H1 (cell line): ENCODE data around the gene TBL2. TPM values are rescaled to one million over a fixed set of nuclear protein-coding genes. Genes with fewer than 3 reads are reported as not detected.

Source experiments
- CTCF ChIA-PET: fragments of 300-600 bp; sonication (Branson Sonifier 250); formaldehyde crosslinking; loops from one replicate; lab custom pipeline; 2021; ENCODE audit not compliant: partially characterized antibody; lab: Charles Lee
- POLR2A ChIA-PET: fragments of 300-600 bp; sonication (Branson Sonifier 250); formaldehyde crosslinking; loops from one replicate; lab custom pipeline; 2021; ENCODE audit warnings: inconsistent platforms; ENCODE audit not compliant: partially characterized antibody; lab: Charles Lee
- DNase-seq, 2 experiments: peaks; one replicate each; pipeline versions ENCODE4 v3.0.0 to v3.0.0-alpha.2; 2010 to 2022; ENCODE audit warnings: low spot score in 2 of 2, low read depth in 1 of 2, mixed read lengths in 1 of 2
- FAIRE-seq: peaks from 2 replicates; lab custom pipeline; 2011; peaks lifted over from hg19 to GRCh38; lab: Jason Lieb, UNC
- H2AFZ ChIP-seq: 2 replicates; pipeline ENCODE4 v1.8.1; 2012; ENCODE audit warnings: low read length, inconsistent platforms
- H2AK5ac ChIP-seq: 2 replicates; pipeline ENCODE4 v1.6.1; 2013; ENCODE audit warnings: low read depth, low read length
- H2BK120ac ChIP-seq: replicated peaks from 2 replicates; pipeline ENCODE3; 2013; ENCODE audit warnings: low read depth, low read length, inconsistent platforms
- H2BK12ac ChIP-seq: 2 replicates; pipeline ENCODE4 v1.6.1; 2013; ENCODE audit warnings: low read depth, low read length
- H2BK15ac ChIP-seq: 2 replicates; pipeline ENCODE4 v1.6.1; 2013; ENCODE audit warnings: low read length
- H2BK20ac ChIP-seq: 2 replicates; pipeline ENCODE4 v1.6.1; 2013; ENCODE audit warnings: low read length
- H2BK5ac ChIP-seq: 2 replicates; pipeline ENCODE4 v1.6.1; 2013; ENCODE audit warnings: low read depth, low read length
- H3K14ac ChIP-seq: 2 replicates; pipeline ENCODE4 v1.6.1; 2013; ENCODE audit warnings: inconsistent platforms; ENCODE audit not compliant: insufficient read length
- H3K18ac ChIP-seq: 2 replicates; pipeline ENCODE4 v1.6.1; 2013; ENCODE audit warnings: low read length; ENCODE audit errors: extremely low read depth
- H3K23ac ChIP-seq: 2 replicates; pipeline ENCODE4 v1.6.1; 2013; ENCODE audit warnings: inconsistent platforms; ENCODE audit not compliant: insufficient read length
- H3K23me2 ChIP-seq: 2 replicates; pipeline ENCODE4 v1.6.1; 2013; ENCODE audit warnings: low read depth, low read length
- H3K27ac ChIP-seq: 2 replicates; pipeline ENCODE4 v1.6.1; 2011; ENCODE audit warnings: low read depth, low read length, inconsistent platforms
- H3K27me3 ChIP-seq, 4 experiments: replicated peaks in 1 of 4; 1 replicate in 1 of 4; 2 replicates in 3 of 4; pipeline versions ENCODE4 v1.6.1 to v1.8.1; 2011 to 2013; ENCODE audit warnings: low read length in 3 of 4, mild to moderate bottlenecking in 3 of 4, inconsistent platforms in 2 of 4, mixed read lengths in 2 of 4, moderate library complexity in 1 of 4; ENCODE audit not compliant: control insufficient read depth in 3 of 4, insufficient read depth in 3 of 4; ENCODE audit errors: extremely low read depth in 1 of 4
- H3K36me3 ChIP-seq, 4 experiments: 2 replicates each; pipeline versions ENCODE4 v1.6.1 to v1.8.1; 2011 to 2013; ENCODE audit warnings: mild to moderate bottlenecking in 4 of 4, low read length in 3 of 4, moderate library complexity in 2 of 4, control low read depth in 1 of 4, inconsistent platforms in 1 of 4; ENCODE audit not compliant: insufficient read depth in 4 of 4, control insufficient read depth in 2 of 4
- H3K4ac ChIP-seq: replicated peaks from 2 replicates; pipeline ENCODE3; 2013; ENCODE audit warnings: low read length, low read depth, mixed read lengths, inconsistent platforms; ENCODE audit not compliant: insufficient read length
- H3K4me1 ChIP-seq, 4 experiments: replicated peaks in 1 of 4; 1 replicate in 1 of 4; 2 replicates in 3 of 4; pipeline versions ENCODE4 v1.6.1 to v1.8.1; 2011 to 2013; ENCODE audit warnings: low read length in 3 of 4, inconsistent platforms in 2 of 4, mixed read lengths in 1 of 4; ENCODE audit not compliant: insufficient read depth in 4 of 4, control insufficient read depth in 3 of 4
- H3K4me2 ChIP-seq, 2 experiments: 2 replicates each; pipeline versions ENCODE4 v1.6.1 to v1.8.1; 2011 to 2013; ENCODE audit warnings: low read depth in 2 of 2, low read length in 2 of 2, control low read depth in 1 of 2, inconsistent platforms in 1 of 2, mild to moderate bottlenecking in 1 of 2; ENCODE audit not compliant: insufficient read depth in 1 of 2
- H3K4me3 ChIP-seq, 4 experiments: fragments of 200-600, 300-600 bp in 1 of 4; sonication (generic), shearing (Covaris generic), sonication (Bioruptor Twin) in 1 of 4; 2 replicates each; pipeline versions ENCODE4 v1.5.1 to v1.8.1; 2011 to 2016; ENCODE audit warnings: low read length in 4 of 4, low read depth in 3 of 4, control low read depth in 2 of 4, inconsistent platforms in 2 of 4, mild to moderate bottlenecking in 2 of 4, mixed read lengths in 1 of 4, moderate library complexity in 1 of 4; ENCODE audit not compliant: insufficient read depth in 2 of 4; ENCODE audit errors: extremely low read depth in 1 of 4
- H3K56ac ChIP-seq: replicated peaks from 2 replicates; pipeline ENCODE3; 2013; ENCODE audit warnings: low read depth, mild to moderate bottlenecking, mixed read lengths, low read length, inconsistent platforms; ENCODE audit not compliant: insufficient read length
- H3K79me1 ChIP-seq: 2 replicates; pipeline ENCODE4 v1.6.1; 2013; ENCODE audit warnings: low read depth, low read length, control low read depth
- H3K79me2 ChIP-seq, 2 experiments: 2 replicates each; pipeline versions ENCODE4 v1.6.1 to v1.8.1; 2012 to 2013; ENCODE audit warnings: low read length in 2 of 2, mild to moderate bottlenecking in 2 of 2, inconsistent platforms in 1 of 2; ENCODE audit not compliant: insufficient read depth in 2 of 2, control insufficient read depth in 1 of 2
- H3K9ac ChIP-seq, 4 experiments: replicated peaks in 1 of 4; 1 replicate in 1 of 4; 2 replicates in 3 of 4; pipeline versions ENCODE4 v1.6.1 to v1.8.1; 2011 to 2013; ENCODE audit warnings: low read depth in 3 of 4, low read length in 3 of 4, control low read depth in 2 of 4, mild to moderate bottlenecking in 2 of 4, moderate library complexity in 2 of 4, inconsistent platforms in 1 of 4; ENCODE audit errors: extremely low read depth in 1 of 4
- H3K9me3 ChIP-seq, 2 experiments: 2 replicates each; pipeline versions ENCODE4 v1.6.1 to v1.8.1; 2012 to 2013; ENCODE audit warnings: mild to moderate bottlenecking in 2 of 2, moderate library complexity in 2 of 2, control low read depth in 1 of 2, inconsistent platforms in 1 of 2, low read depth in 1 of 2, low read length in 1 of 2, mixed read lengths in 1 of 2; ENCODE audit not compliant: insufficient read depth in 2 of 2
- H4K20me1 ChIP-seq, 2 experiments: replicated peaks in 1 of 2; 2 replicates each; pipeline versions ENCODE3 to v1.8.1; 2011 to 2013; ENCODE audit warnings: inconsistent platforms in 2 of 2, low read length in 2 of 2, mild to moderate bottlenecking in 1 of 2; ENCODE audit not compliant: insufficient read depth in 2 of 2, control insufficient read depth in 1 of 2
- H4K5ac ChIP-seq: 2 replicates; pipeline ENCODE4 v1.6.1; 2013; ENCODE audit warnings: low read length, low read depth, mixed read lengths, inconsistent platforms; ENCODE audit not compliant: insufficient read length
- H4K8ac ChIP-seq: 2 replicates; pipeline ENCODE4 v1.8.0; 2013; ENCODE audit warnings: mild to moderate bottlenecking, moderate library complexity, low read length, inconsistent platforms; ENCODE audit not compliant: insufficient read depth; ENCODE audit errors: extremely low read depth
- H4K91ac ChIP-seq: replicated peaks from 2 replicates; pipeline ENCODE3; 2013; ENCODE audit warnings: low read length, mixed read lengths, inconsistent platforms; ENCODE audit not compliant: insufficient read length
- ATF3 ChIP-seq: IDR thresholded peaks from 2 replicates; pipeline ENCODE4 v1.6.1; 2011; ENCODE audit warnings: low read depth, mild to moderate bottlenecking, low read length; ENCODE audit not compliant: insufficient read depth
- BACH1 ChIP-seq: IDR thresholded peaks from 2 replicates; pipeline ENCODE4 v1.6.1; 2012; ENCODE audit warnings: low read length, improper control_type of control experiment
- CHD1 ChIP-seq: IDR thresholded peaks from 2 replicates; pipeline ENCODE4 v1.6.1; 2012; ENCODE audit warnings: low read depth, low read length, improper control_type of control experiment
- JUN ChIP-seq: IDR thresholded peaks from 2 replicates; pipeline ENCODE4 v1.6.1; 2011; ENCODE audit warnings: low read depth, mild to moderate bottlenecking, improper control_type of control experiment, low read length
- KDM4A ChIP-seq: IDR thresholded peaks from one replicate; pipeline ENCODE4 v1.7.1; 2012; ENCODE audit warnings: low read depth, mild to moderate bottlenecking, moderate library complexity, low read length, inconsistent platforms; ENCODE audit not compliant: severe bottlenecking
- RXRA ChIP-seq: IDR thresholded peaks from 2 replicates; pipeline ENCODE4 v1.6.1; 2011; ENCODE audit warnings: low read depth, mild to moderate bottlenecking, low read length, moderate library complexity; ENCODE audit not compliant: insufficient read depth
- SAP30 ChIP-seq: fragments of 300-600 bp; sonication (generic); IDR thresholded peaks from 2 replicates; pipeline ENCODE4 v1.7.1; 2012; ENCODE audit warnings: low read length, moderate library complexity, mild to moderate bottlenecking, inconsistent platforms; ENCODE audit not compliant: insufficient read depth, insufficient replicate concordance
- SP2 ChIP-seq: IDR thresholded peaks from 2 replicates; pipeline ENCODE4 v1.6.1; 2012; ENCODE audit warnings: mild to moderate bottlenecking, low read length, inconsistent platforms
- TAF1 ChIP-seq: IDR thresholded peaks from 2 replicates; pipeline ENCODE4 v1.6.1; 2011; ENCODE audit warnings: mild to moderate bottlenecking, low read depth, low read length
- TAF7 ChIP-seq: optimal IDR thresholded peaks from 2 replicates; pipeline ENCODE3; 2011; ENCODE audit warnings: low read depth, mild to moderate bottlenecking, inconsistent platforms, low read length, moderate library complexity, borderline replicate concordance
- WGBS, 2 experiments: shearing (Covaris generic) in 1 of 2; methylation state at CpG; one replicate each; pipeline versions ENCODE4 v1.1.6 to v1.1.7; 2013 to 2015; ENCODE audit warnings: low lambda C conversion rate in 2 of 2, mixed read lengths in 2 of 2, inconsistent platforms in 1 of 2, low coverage in 1 of 2, missing lambda C conversion rate in 1 of 2; ENCODE audit not compliant: insufficient replicate concordance in 2 of 2, insufficient coverage in 1 of 2, insufficient read length in 1 of 2; ENCODE audit errors: extremely low coverage in 1 of 2, missing lambda C conversion rate in 1 of 2; 5-methylcytosine and 5-hydroxymethylcytosine counted together
- polyA plus RNA-seq, 7 experiments: library from polyadenylated mRNA; depleted of rRNA in 3 of 7; stranded (reverse) in 5 of 7; unstranded in 2 of 7; fragments of >200 nt in 5 of 7; fragments of 200-250 nt in 2 of 7; gene quantifications; 1 replicate in 5 of 7; 2 replicates in 1 of 7; 4 replicates in 1 of 7; pipeline versions ENCODE4 v1.2.1 to v1.2.3, GENCODE V29; 2011 to 2013; ENCODE audit warnings: missing spikeins in 2 of 7, mixed read lengths in 2 of 7
- total RNA-seq: library from RNA; stranded (reverse); fragmentation: NEBNext Ultra II Directional; extraction: Animal tissue kit (Norgen Biotek cat#: 25700); gene quantifications from 2 replicates; pipeline ENCODE4 v1.2.1, GENCODE V29; 2021
- TF ChIP-seq, protein P1 (sequence below): IDR thresholded peaks from 2 replicates; pipeline ENCODE4 v1.6.1; 2011; ENCODE audit warnings: low read length, improper control_type of control experiment

Gene TBL2
- total and polyA plus RNA-seq, 2 of the 8 experiments (the other 6 are each of a cell fraction or from before 2014, with no cell fraction given), result 25.8 to 29.7 TPM

DNA sequence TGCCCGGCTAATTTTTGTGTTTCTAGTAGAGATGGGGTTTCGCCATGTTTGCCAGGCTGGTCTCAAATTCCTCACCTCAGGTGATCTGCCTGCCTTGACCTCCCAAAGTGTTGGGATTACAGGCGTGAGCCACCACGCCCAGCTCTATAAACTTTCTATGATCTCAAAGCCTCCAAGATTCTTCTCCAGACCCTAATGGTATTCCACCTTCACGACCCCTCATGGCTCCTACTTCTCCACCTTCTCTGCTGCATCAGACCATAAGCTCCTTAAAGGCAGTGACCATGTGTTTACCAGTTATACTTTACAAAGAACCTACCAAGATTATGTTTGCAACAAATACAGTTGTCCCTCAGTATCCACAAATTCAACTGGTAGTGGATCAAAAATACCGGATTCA, 46.2 kb downstream of the TBL2 start:
- Histone ChIP-seq H3K27me3 (no peaks in the 10 kb centered on the region), H2BK20ac (no peak overlapping the region), H4K91ac (no peak overlapping the region), H3K4me1 (no peaks in the 10 kb centered on the region), H3K23ac (no peak overlapping the region), H3K23me2 (no peaks in the 10 kb centered on the region), H3K79me2 (no peaks in the 10 kb centered on the region), H4K20me1 (no peaks in the 10 kb centered on the region), H3K9me3 (no peaks in the 10 kb centered on the region), H2AK5ac (no peak overlapping the region), H2BK5ac (no peak overlapping the region), H3K4me2 (no peak overlapping the region), H3K9ac (no peak overlapping the region), H4K8ac (no peak overlapping the region), H2AFZ (no peak overlapping the region), H2BK120ac (no peak overlapping the region), H3K56ac (no peak overlapping the region), H3K4ac (no peak overlapping the region), H3K27ac (no peak overlapping the region), H3K14ac (no peak overlapping the region), H4K5ac (no peak overlapping the region), H3K79me1 (no peaks in the 10 kb centered on the region), H3K36me3 (peaks cover 3 to 12% (median 6%) of the 10 kb centered on the region in 4 experiments; a peak in 4 of 8 replicates), H2BK15ac (no peak overlapping the region), H3K4me3 (no peak overlapping the region), H2BK12ac (no peak overlapping the region), H3K18ac (no peak overlapping the region)
- ChIA-PET CTCF (no interaction called here), POLR2A (interaction anchor here (0.8 to 4.3 kb wide), 2 partner anchors 10 to 26 kb away, joined by 3 to 32 read pairs; partner anchors contain the start of gene BAZ1B)
- no peak for FAIRE-seq
- DNase-seq, result no peak
- 92% methylated on average over 6 of the region's 6 CpGs; no CpG with 5 or more reads in 1 of the 2 experiments for WGBS, 2 experiments
- TF ChIP-seq JUN (no peak), TAF1 (no peak), RXRA (no peak), ATF3 (no peak), TAF7 (no peak), KDM4A (no peak), SP2 (no peak), BACH1 (no peak), SAP30 (no peak), CHD1 (no peak)
- TF ChIP-seq, protein P1, sequence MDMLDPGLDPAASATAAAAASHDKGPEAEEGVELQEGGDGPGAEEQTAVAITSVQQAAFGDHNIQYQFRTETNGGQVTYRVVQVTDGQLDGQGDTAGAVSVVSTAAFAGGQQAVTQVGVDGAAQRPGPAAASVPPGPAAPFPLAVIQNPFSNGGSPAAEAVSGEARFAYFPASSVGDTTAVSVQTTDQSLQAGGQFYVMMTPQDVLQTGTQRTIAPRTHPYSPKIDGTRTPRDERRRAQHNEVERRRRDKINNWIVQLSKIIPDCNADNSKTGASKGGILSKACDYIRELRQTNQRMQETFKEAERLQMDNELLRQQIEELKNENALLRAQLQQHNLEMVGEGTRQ, result no peak
